ENCODE measurements around the gene EHBP1. TPM values are rescaled to one million over a fixed set of nuclear protein-coding genes. Genes with fewer than 3 reads are reported as not detected.
A peak's percentile ranks its signal among the peaks of the same experiment; 100 is the strongest.

EHBP1 gene
- total and polyA plus RNA-seq, 4 experiments from 2014 or later = 9.2 to 31.9 (median 21.0) TPM

GRCh38 chr2:62812921-62813825 is 107.7 kb downstream of the EHBP1 start:
- CTCF ChIA-PET (ENCODE audit: partially characterized antibody) = no interaction called here
- Mint-ChIP-seq H3K4me3 (no peak overlapping the region), H3K27ac (no peak overlapping the region), H3K27me3 (no peaks in the 10 kb centered on the region), H3K9me3 (peaks cover 0 to 7% (median 3%) of the 10 kb centered on the region in 8 donors), H3K4me1 (peaks cover 0 to 15% (median 6%) of the 10 kb centered on the region in 4 donors), H3K36me3 (peaks cover 6% of the 10 kb centered on the region in 2 donors)
- no peak overlapping the region for H3K27ac ChIP-seq (ENCODE audit: low read depth, low read length)
- no peaks in the 10 kb centered on the region for H3K36me3 ChIP-seq (ENCODE audit: insufficient read depth, low read length)
- intact Hi-C loops (cut with micrococcal nuclease) = no loop called here
- POLR2A ChIA-PET (ENCODE audit: partially characterized antibody) = no interaction called here
- no peaks in the 10 kb centered on the region for H3K4me1 ChIP-seq (ENCODE audit: insufficient read depth, low read length)
- no peak overlapping the region for H3K4me3 ChIP-seq (ENCODE audit: low read length in 2 of 2)
- DNase-seq = no peak
- no peaks in the 10 kb centered on the region for H3K9me3 ChIP-seq (ENCODE audit: control insufficient read depth in 1 of 2, low read length in 2 of 2)
- H3K27me3 ChIP-seq (ENCODE audit: insufficient read depth, low read length) = no peaks in the 10 kb centered on the region

DNA sequence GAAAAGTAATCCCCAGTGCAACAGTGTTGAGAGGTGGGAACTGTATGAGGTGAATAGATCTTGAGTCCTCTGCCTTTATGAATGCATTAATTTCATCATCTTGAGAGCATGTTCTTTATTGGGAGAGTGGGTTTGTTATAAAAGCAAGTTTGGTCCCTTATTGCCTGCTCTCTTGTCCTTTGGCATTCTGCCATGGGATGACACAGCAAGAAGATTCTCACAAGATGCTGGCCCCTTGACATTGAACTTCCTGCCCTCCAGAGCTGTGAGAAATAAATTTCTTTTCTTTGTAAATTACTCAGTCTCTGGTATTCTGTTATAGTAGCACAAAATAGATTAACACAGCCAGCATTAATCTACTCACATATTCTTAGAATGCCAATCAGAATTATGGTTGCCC is 108.6 kb downstream of the EHBP1 start:
- POLR2A ChIA-PET (ENCODE audit: partially characterized antibody) = no interaction called here
- H3K27me3 Mint-ChIP-seq = no peaks in the 10 kb centered on the region
- CTCF ChIA-PET (ENCODE audit: partially characterized antibody) = no interaction called here
- DNase-seq = no peak
- H3K4me3 ChIP-seq (ENCODE audit: low read length in 2 of 2) = no peak overlapping the region
- no peaks in the 10 kb centered on the region for H3K27me3 ChIP-seq (ENCODE audit: insufficient read depth, low read length)
- H3K4me1 ChIP-seq (ENCODE audit: insufficient read depth, low read length) = no peaks in the 10 kb centered on the region
- no peaks in the 10 kb centered on the region for H3K36me3 Mint-ChIP-seq
- intact Hi-C loops (cut with micrococcal nuclease) = no loop called here
- no peaks in the 10 kb centered on the region for H3K36me3 ChIP-seq (ENCODE audit: insufficient read depth, low read length)
- H3K27ac Mint-ChIP-seq = no peak overlapping the region
- peaks cover 0 to 12% (median 6%) of the 10 kb centered on the region in 4 donors for H3K4me1 Mint-ChIP-seq
- H3K9me3 ChIP-seq (ENCODE audit: control insufficient read depth in 1 of 2, low read length in 2 of 2) = no peaks in the 10 kb centered on the region
- no peak overlapping the region for H3K27ac ChIP-seq (ENCODE audit: low read depth, low read length)
- H3K9me3 Mint-ChIP-seq = no peaks in the 10 kb centered on the region
- no peak overlapping the region for H3K4me3 Mint-ChIP-seq

DNA sequence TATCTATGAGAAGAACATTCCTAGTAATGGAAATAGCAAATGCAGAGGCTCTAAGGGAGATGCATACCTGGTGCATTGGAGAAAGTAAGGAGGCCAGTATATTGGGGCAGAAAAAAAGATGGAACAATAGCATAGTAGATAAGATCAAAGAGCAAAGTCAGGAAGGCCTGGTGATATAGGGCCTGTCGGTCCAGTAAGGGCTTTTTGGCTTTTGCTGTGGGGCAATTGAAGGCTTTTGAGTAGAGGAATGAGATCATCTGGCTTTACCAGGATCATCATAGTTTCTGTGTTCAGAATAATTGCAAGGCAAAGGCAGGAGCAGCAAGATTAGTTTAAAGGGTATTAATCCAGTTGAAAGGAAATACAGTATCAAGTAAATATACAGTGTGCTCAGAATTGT is 111.8 kb downstream of the EHBP1 start:
- POLR2A ChIA-PET (ENCODE audit: partially characterized antibody) = no interaction called here
- DNase-seq = no peak
- CTCF ChIA-PET (ENCODE audit: partially characterized antibody) = no interaction called here

GRCh38 chr2:62817995-62818713 is 112.6 kb downstream of the EHBP1 start:
- H3K27ac ChIP-seq (ENCODE audit: low read depth, low read length) = no peak overlapping the region
- no peaks in the 10 kb centered on the region for H3K4me1 ChIP-seq (ENCODE audit: insufficient read depth, low read length)
- Mint-ChIP-seq H3K27ac (no peak overlapping the region), H3K36me3 (no peaks in the 10 kb centered on the region), H3K4me1 (peaks cover 0 to 7% (median 2%) of the 10 kb centered on the region in 4 donors), H3K9me3 (no peaks in the 10 kb centered on the region), H3K4me3 (no peak overlapping the region), H3K27me3 (no peaks in the 10 kb centered on the region)
- no peaks in the 10 kb centered on the region for H3K36me3 ChIP-seq (ENCODE audit: insufficient read depth, low read length)
- ChIA-PET CTCF (ENCODE audit: partially characterized antibody) (no interaction called here), POLR2A (ENCODE audit: partially characterized antibody) (no interaction called here)
- no peak overlapping the region for H3K4me3 ChIP-seq (ENCODE audit: low read length in 2 of 2)
- no peaks in the 10 kb centered on the region for H3K27me3 ChIP-seq (ENCODE audit: insufficient read depth, low read length)
- intact Hi-C loops (cut with micrococcal nuclease) = no loop called here
- DNase-seq = no peak
- no peaks in the 10 kb centered on the region for H3K9me3 ChIP-seq (ENCODE audit: control insufficient read depth in 1 of 2, low read length in 2 of 2)

More for the DNA sequence above, 111.8 kb downstream of the EHBP1 start:
- peaks cover 0 to 10% (median 2%) of the 10 kb centered on the region in 4 donors for H3K4me1 Mint-ChIP-seq
- Histone ChIP-seq H3K4me3 (ENCODE audit: low read length in 2 of 2) (no peak overlapping the region), H3K27ac (ENCODE audit: low read depth, low read length) (no peak overlapping the region), H3K36me3 (ENCODE audit: insufficient read depth, low read length) (no peaks in the 10 kb centered on the region), H3K27me3 (ENCODE audit: insufficient read depth, low read length) (no peaks in the 10 kb centered on the region), H3K4me1 (ENCODE audit: insufficient read depth, low read length) (no peaks in the 10 kb centered on the region), H3K9me3 (ENCODE audit: control insufficient read depth in 1 of 2, low read length in 2 of 2) (no peaks in the 10 kb centered on the region)
- H3K4me3 Mint-ChIP-seq = no peak overlapping the region
- no peaks in the 10 kb centered on the region for H3K9me3 Mint-ChIP-seq
- intact Hi-C loops (cut with micrococcal nuclease) = no loop called here
- peak overlapping the region in 1 of 7 donors; percentile 5 for H3K27ac Mint-ChIP-seq
- H3K27me3 Mint-ChIP-seq = no peaks in the 10 kb centered on the region
- H3K36me3 Mint-ChIP-seq = no peaks in the 10 kb centered on the region

DNA sequence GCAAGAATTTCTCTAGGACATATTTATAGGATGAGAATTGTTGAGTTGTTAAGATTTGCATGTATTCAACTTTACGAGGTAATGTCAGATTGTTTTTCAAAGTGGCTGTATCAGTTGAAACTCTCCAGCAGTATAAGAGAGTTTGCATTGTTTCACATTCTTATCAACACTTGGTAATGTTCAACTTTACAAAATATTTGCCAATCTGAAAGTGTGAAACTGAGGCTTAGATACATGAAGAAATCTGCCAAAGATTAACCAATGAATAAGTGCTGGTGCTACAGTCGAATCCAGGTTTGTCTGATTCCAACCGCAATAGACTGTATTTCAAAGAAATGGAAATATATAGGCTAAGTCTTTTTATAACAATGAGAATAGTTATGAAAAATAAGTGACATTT is 117.0 kb downstream of the EHBP1 start:
- H3K9me3 ChIP-seq (ENCODE audit: control insufficient read depth in 1 of 2, low read length in 2 of 2) = no peaks in the 10 kb centered on the region
- ChIA-PET CTCF (ENCODE audit: partially characterized antibody) (no interaction called here), POLR2A (ENCODE audit: partially characterized antibody) (no interaction called here)
- Mint-ChIP-seq H3K4me1 (no peaks in the 10 kb centered on the region), H3K27ac (no peak overlapping the region), H3K9me3 (peaks cover 0 to 5% (median 0%) of the 10 kb centered on the region in 8 donors), H3K4me3 (no peak overlapping the region), H3K27me3 (no peaks in the 10 kb centered on the region), H3K36me3 (peaks cover 14 to 24% of the 10 kb centered on the region in 2 donors)
- intact Hi-C loops (cut with micrococcal nuclease) = no loop called here
- DNase-seq = no peak
- H3K36me3 ChIP-seq (ENCODE audit: insufficient read depth, low read length) = no peaks in the 10 kb centered on the region
- no peaks in the 10 kb centered on the region for H3K27me3 ChIP-seq (ENCODE audit: insufficient read depth, low read length)
- H3K4me1 ChIP-seq (ENCODE audit: insufficient read depth, low read length) = no peaks in the 10 kb centered on the region
- no peak overlapping the region for H3K27ac ChIP-seq (ENCODE audit: low read depth, low read length)
- H3K4me3 ChIP-seq (ENCODE audit: low read length in 2 of 2) = no peak overlapping the region

DNA sequence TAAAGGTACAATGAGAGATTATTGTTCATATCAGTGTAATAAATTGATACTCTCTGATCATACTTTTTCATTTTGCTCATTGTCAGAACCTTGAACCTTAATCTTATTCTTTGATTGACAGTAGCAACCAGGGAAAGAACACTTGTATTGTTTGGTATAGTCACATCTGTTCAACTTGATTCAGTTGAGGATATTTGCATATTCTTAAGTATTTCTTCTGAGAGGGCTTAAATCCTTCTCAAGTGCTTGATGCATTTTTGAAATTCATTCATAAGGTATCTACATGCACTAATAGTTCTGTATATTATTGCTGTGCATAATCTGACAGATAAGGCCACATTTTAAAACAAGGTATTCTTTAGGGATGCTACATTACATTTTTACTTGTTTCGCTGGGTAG is 118.9 kb downstream of the EHBP1 start:
- ChIA-PET CTCF (ENCODE audit: partially characterized antibody) (no interaction called here), POLR2A (ENCODE audit: partially characterized antibody) (no interaction called here)
- no peaks in the 10 kb centered on the region for H3K36me3 ChIP-seq (ENCODE audit: insufficient read depth, low read length)
- no peaks in the 10 kb centered on the region for H3K4me1 Mint-ChIP-seq
- H3K4me1 ChIP-seq (ENCODE audit: insufficient read depth, low read length) = no peaks in the 10 kb centered on the region
- H3K27ac ChIP-seq (ENCODE audit: low read depth, low read length) = no peak overlapping the region
- DNase-seq = no peak
- peaks cover 19 to 32% of the 10 kb centered on the region in 2 donors for H3K36me3 Mint-ChIP-seq
- no peaks in the 10 kb centered on the region for H3K9me3 ChIP-seq (ENCODE audit: control insufficient read depth in 1 of 2, low read length in 2 of 2)
- no peak overlapping the region for H3K4me3 Mint-ChIP-seq
- intact Hi-C loops (cut with micrococcal nuclease) = no loop called here
- no peaks in the 10 kb centered on the region for H3K27me3 Mint-ChIP-seq
- H3K9me3 Mint-ChIP-seq = peaks cover 0 to 5% (median 0%) of the 10 kb centered on the region in 8 donors
- no peak overlapping the region for H3K4me3 ChIP-seq (ENCODE audit: low read length in 2 of 2)
- no peaks in the 10 kb centered on the region for H3K27me3 ChIP-seq (ENCODE audit: insufficient read depth, low read length)
- H3K27ac Mint-ChIP-seq = peak overlapping the region in 1 of 7 donors; percentile 3

DNA sequence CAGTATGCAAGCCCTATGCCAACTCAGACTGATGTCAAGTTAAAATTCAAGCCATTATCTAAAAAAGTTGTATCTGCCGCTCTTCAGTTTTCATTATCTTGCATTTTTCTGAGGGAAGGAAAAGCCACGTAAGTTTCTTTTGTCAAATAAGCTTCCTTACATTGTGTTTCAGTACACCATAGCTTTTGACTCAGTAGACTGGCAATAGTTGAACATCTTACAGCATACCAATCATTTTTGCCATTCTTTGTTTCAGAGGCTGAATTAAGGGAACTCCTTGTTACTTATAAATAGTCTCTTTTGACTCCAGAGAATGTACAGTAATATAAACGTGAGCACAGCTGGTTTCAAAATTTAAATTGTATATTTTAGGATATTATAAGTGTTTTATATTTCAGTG is 120.6 kb downstream of the EHBP1 start:
- POLR2A ChIA-PET (ENCODE audit: partially characterized antibody) = no interaction called here
- H3K4me1 ChIP-seq (ENCODE audit: insufficient read depth, low read length) = no peaks in the 10 kb centered on the region
- Mint-ChIP-seq H3K27me3 (no peaks in the 10 kb centered on the region), H3K36me3 (peaks cover 26 to 42% of the 10 kb centered on the region in 2 donors), H3K9me3 (peaks cover 0 to 5% (median 0%) of the 10 kb centered on the region in 8 donors), H3K4me3 (no peak overlapping the region), H3K27ac (no peak overlapping the region), H3K4me1 (no peaks in the 10 kb centered on the region)
- H3K9me3 ChIP-seq (ENCODE audit: control insufficient read depth in 1 of 2, low read length in 2 of 2) = no peaks in the 10 kb centered on the region
- H3K36me3 ChIP-seq (ENCODE audit: insufficient read depth, low read length) = no peaks in the 10 kb centered on the region
- H3K4me3 ChIP-seq (ENCODE audit: low read length in 2 of 2) = no peak overlapping the region
- H3K27me3 ChIP-seq (ENCODE audit: insufficient read depth, low read length) = no peaks in the 10 kb centered on the region
- CTCF ChIA-PET (ENCODE audit: partially characterized antibody) = no interaction called here
- intact Hi-C loops (cut with micrococcal nuclease) = no loop called here
- no peak overlapping the region for H3K27ac ChIP-seq (ENCODE audit: low read depth, low read length)
- DNase-seq = no peak
